HFF-Myc (cell line): ENCODE data around the gene CNOT8.
"Not testable (repeated sequence)": the region's sequence is repeated elsewhere in the genome, so short reads cannot be mapped to it uniquely, and the experiment has no call there.

Experiments
- DNase-seq: peaks from one replicate; pipeline ENCODE4 v3.0.0-alpha.2; 2011; ENCODE audit warnings: low read depth; ENCODE audit errors: extremely low read depth
- H3K4me3 ChIP-seq: replicated peaks from 2 replicates; pipeline ENCODE4 v1.5.1; 2011; ENCODE audit warnings: low read depth, mild to moderate bottlenecking, control low read depth, low read length
- TF ChIP-seq, protein P1 (sequence below): IDR thresholded peaks from 2 replicates; pipeline ENCODE4 v1.5.1; 2012; ENCODE audit warnings: mild to moderate bottlenecking, low read depth, low read length, control low read depth; ENCODE audit errors: missing control alignments

CNOT8 gene

DNA sequence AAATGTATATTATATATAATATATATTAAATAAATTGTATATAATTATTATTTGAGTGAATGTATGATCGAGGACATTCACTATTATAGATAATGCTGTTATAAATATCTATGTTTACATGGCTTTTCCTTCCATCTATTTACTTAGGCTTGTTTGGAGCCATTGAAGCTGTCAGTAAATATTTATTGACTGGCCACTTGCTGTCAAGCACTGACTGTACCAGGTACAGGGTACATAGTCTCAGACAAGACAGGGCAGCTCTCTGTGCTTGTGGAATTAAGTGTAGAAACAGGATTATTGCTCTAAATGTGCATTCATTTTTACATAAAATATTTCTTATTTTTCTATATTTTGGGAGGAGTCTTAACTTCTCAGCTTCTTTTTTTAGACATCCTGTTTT is 24.4 kb upstream of the CNOT8 start:
- TF ChIP-seq, protein P1, sequence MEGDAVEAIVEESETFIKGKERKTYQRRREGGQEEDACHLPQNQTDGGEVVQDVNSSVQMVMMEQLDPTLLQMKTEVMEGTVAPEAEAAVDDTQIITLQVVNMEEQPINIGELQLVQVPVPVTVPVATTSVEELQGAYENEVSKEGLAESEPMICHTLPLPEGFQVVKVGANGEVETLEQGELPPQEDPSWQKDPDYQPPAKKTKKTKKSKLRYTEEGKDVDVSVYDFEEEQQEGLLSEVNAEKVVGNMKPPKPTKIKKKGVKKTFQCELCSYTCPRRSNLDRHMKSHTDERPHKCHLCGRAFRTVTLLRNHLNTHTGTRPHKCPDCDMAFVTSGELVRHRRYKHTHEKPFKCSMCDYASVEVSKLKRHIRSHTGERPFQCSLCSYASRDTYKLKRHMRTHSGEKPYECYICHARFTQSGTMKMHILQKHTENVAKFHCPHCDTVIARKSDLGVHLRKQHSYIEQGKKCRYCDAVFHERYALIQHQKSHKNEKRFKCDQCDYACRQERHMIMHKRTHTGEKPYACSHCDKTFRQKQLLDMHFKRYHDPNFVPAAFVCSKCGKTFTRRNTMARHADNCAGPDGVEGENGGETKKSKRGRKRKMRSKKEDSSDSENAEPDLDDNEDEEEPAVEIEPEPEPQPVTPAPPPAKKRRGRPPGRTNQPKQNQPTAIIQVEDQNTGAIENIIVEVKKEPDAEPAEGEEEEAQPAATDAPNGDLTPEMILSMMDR: no peak
- H3K4me3 ChIP-seq: no peak overlapping the region
- no peak for DNase-seq

DNA sequence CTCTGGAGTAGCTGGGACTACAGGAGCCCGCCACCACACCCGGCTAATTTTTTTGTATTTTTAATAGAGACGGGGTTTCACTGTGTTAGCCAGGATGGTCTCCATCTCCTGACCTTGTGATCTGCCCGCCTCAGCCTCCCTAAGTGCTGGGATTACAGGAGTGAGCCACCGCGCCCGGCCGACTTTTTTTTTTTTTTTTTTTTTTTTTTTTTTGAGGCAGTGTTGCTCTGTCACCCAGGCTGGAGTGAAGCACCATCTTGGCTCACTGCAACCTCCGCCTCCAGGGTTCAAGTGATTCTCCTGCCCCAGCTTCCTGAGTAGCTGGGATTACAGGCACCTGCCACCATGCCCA is 22.8 kb upstream of the CNOT8 start:
- not testable (repeated sequence) for H3K4me3 ChIP-seq, DNase-seq

DNA sequence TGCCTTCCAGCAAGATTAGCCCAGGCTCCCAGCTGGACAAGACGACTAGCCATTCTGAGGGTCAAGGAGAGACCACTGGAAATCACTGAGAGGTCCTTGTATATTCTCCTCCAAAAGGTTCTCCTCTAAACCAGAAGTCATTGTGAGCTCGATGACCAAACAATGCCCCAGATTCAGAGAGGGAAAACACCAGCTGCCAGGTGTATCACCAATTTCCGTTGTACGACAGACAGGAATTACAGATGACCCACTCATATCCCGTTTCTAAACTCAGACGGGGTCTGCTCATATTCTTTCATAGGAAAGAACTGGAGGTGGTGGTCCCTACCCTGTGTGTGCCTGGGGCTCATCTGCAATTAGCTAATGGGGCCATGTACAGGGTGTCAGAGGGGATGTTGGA is 22.2 kb upstream of the CNOT8 start:
- TF ChIP-seq, protein P1: no peak
- no peak for DNase-seq
- H3K4me3 ChIP-seq: no peak overlapping the region

DNA sequence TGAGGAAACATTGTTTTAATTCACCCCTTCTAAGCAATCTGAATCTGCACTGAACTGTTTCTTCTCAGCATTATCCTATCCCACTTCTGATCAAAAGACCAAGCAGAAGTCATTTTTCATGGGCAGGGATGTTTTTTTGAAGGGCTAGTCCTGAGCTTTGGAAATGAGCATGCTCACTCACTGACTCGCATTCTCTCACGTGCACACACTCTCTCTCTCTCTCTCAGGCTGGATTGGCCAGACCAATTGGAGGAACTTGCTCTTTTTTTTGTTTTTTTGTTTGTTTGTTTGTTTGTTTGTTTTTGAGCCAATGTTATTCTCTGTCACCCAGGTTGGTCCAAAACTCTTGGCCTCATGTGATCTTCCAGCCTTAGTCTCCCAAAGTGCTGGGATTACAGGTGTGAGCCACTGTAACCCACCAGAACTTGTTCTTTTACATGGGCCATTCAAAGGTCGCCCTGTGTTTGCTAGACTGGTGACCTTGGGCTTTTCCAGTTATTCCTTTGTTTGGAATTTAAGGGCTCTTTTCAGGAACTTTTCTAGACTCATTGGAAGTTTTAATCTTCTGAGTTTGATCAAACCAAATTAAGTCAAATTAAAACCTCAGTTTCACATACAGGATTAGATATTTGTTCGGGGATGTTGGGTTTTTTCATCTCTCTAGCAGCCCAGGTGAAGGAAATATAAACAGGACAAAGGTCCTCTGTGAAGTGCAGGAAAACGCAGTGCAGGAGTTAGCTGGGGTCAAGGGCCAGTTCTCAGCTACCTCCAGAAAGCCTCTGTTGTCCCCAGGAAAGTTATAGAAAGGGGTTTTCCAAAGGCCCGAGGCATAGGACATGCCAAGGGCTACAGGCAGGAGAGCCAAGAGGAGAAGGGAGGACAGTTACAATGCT is 21.2 kb upstream of the CNOT8 start:
- no peak for DNase-seq
- TF ChIP-seq, protein P1: no peak
- no peak overlapping the region for H3K4me3 ChIP-seq

DNA sequence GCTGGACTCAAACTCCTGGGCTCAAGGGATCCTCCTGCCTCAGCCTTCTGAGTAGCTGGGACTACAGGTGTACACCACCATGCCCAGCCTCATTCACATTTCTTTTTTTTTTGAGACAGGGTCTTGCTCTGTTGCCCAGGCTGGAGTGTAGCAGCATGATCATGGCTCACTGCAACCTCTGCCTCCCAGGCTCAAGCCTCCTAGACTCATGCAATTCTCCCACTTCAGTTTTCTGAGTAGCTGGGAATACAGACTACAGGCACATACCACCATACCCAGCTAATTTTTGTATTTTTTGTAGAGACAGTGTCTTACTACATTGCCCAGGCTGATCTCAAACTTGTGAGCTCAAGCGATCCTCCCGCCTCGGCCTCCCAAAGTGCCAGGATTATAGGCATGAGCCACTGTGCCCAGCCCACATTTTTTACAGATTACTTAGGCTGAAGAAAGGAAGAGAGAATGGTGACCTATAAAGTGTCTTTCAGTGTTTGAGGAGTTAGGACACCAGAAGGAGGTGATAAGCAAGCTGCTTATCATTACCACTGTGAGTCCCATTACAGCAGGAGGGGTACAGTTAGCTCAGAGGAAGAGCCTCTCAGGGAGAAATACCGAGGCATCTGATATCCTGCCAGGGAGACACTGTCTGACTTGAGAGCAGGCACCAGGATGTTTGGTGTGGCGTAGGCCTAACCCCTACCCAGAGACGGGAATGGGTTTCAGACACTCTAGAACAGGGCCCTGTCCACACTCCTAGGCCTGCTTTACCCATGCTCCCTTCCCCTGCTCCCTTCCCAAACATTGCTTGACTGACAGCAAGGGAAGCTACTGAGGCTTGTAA is 17.8 kb upstream of the CNOT8 start:
- no peak for DNase-seq

DNA sequence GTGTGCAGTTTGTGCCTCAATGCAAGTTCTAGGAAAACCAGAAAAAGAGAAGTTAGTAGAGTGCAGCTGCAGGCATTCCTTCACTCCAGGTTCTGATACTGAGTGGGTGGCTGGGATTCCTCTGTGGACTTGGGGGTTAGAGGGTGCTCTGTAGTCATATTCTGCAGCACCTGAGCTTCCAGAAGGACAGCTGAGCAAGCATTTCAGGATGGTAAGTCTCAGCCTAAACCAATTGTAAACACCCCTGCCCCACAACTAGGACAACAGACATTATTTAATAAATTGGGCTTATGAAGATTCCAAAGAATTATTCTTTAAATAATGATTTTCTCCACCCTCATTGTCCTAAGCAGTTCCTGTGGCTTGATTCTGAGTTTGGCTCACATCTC is 17.2 kb upstream of the CNOT8 start:
- DNase-seq: no peak
- TF ChIP-seq, protein P1: no peak
- H3K4me3 ChIP-seq: no peak overlapping the region

More for the DNA sequence above, 17.8 kb upstream of the CNOT8 start:
- H3K4me3 ChIP-seq: no peak overlapping the region
- TF ChIP-seq, protein P1: no peak
